ENCODE results near the gene CTNND2. TPM values are rescaled to one million over a fixed set of nuclear protein-coding genes. Genes with fewer than 3 reads are reported as not detected.

The CTNND2 gene
- total RNA-seq, 6 donors from 2014 or later, result 1.1 to 12.4 (median 3.2) TPM

DNA sequence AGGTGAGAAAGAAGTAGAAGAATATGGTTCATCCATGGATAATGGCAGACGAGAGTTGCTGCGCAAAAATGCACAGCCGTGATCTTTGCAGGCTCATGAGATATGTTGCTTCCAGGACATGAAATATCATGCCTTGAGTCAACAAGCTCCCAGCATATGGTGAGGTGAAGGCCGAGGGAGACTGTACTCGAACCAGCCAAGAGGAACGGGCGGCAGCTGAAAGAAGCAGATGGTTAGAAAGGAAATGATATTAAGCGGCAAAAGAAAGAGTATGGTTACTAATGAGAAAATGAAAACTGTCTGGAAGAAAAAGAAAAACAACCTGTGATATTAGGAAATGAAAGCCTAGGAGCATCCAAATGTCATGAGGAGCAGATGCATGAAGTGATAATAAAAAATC lies 798.5 kb downstream of the CTNND2 start:
- H3K9me3 ChIP-seq, result no peaks in the 10 kb centered on the region
- ATAC-seq (ENCODE audit: low FRiP score in 2 of 2) (no peak), DNase-seq (no peak)
- H3K27ac ChIP-seq, result no peak overlapping the region
- TF ChIP-seq, protein P1, sequence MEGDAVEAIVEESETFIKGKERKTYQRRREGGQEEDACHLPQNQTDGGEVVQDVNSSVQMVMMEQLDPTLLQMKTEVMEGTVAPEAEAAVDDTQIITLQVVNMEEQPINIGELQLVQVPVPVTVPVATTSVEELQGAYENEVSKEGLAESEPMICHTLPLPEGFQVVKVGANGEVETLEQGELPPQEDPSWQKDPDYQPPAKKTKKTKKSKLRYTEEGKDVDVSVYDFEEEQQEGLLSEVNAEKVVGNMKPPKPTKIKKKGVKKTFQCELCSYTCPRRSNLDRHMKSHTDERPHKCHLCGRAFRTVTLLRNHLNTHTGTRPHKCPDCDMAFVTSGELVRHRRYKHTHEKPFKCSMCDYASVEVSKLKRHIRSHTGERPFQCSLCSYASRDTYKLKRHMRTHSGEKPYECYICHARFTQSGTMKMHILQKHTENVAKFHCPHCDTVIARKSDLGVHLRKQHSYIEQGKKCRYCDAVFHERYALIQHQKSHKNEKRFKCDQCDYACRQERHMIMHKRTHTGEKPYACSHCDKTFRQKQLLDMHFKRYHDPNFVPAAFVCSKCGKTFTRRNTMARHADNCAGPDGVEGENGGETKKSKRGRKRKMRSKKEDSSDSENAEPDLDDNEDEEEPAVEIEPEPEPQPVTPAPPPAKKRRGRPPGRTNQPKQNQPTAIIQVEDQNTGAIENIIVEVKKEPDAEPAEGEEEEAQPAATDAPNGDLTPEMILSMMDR (IDR thresholded peaks at IDR 0.05), result no peak
- TF ChIP-seq POLR2A (IDR thresholded peaks at IDR 0.05) (no peak), POLR2AphosphoS5 (IDR thresholded peaks at IDR 0.05) (no peak), EP300 (IDR thresholded peaks at IDR 0.05) (no peak)
- H3K4me3 ChIP-seq, result no peak overlapping the region
- no peaks in the 10 kb centered on the region for H3K4me1 ChIP-seq
- H3K36me3 ChIP-seq, result no peaks in the 10 kb centered on the region
- WGBS, 2 donors, result 82 to 89% methylated on average over 8 of the region's 8 CpGs
- no peaks in the 10 kb centered on the region for H3K27me3 ChIP-seq

DNA sequence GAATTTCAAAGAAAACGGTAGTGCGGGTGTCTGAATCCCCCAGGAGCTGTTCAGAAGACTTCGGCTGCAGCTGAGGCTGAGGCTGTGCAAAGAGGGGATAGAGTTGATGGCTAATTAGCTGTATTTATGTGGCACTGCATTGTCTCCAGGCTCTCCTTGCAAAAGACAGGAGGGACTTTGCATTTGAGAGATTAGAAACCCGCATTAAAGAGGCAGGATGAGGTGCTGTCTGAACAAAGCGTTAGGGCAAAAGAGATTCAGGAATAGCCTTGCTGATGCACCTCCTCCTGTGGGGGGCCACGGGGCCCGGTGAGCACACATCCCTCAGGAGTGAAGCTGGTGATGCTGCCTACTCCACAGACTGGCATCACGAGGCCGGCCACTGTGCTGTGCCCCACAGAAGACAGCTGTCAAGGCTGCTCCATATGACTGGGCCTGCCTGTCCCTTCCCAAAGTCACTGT lies 799.6 kb downstream of the CTNND2 start:
- no peaks in the 10 kb centered on the region for H3K36me3 ChIP-seq
- no peak overlapping the region for H3K27ac ChIP-seq
- no peaks in the 10 kb centered on the region for H3K9me3 ChIP-seq
- H3K27me3 ChIP-seq, result no peaks in the 10 kb centered on the region
- H3K4me3 ChIP-seq, result no peak overlapping the region
- ATAC-seq (ENCODE audit: low FRiP score in 2 of 2), result peak in 1 of 2 donors; percentile 70
- H3K4me1 ChIP-seq, result no peaks in the 10 kb centered on the region
- 82 to 84% methylated on average over 6 to 9 of the region's 9 CpGs for WGBS, 2 donors
- TF ChIP-seq, protein P1 (IDR thresholded peaks at IDR 0.05), result no peak
- TF ChIP-seq POLR2A (IDR thresholded peaks at IDR 0.05) (no peak), POLR2AphosphoS5 (IDR thresholded peaks at IDR 0.05) (no peak), EP300 (IDR thresholded peaks at IDR 0.05) (no peak)
- peak in 1 of 2 donors; percentile 42 for DNase-seq

DNA sequence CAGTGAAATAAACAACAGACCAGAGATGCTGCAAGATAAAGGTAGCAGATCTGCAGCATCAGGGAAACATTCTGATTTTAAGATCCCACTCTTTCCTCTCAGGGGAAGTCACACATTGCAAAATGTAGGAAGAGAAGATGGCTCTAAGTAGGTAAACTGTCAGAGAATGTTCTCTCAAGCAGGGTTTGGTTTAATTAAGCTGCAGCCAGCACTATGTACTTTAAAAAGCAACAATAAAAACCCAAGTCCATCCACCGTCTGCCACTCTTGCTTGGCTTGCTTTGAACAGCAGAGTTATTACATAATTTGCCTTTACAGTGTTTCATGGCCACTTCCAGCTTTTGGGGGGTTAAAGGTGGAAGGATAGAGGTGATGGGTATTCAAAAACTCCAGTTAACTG lies 800.0 kb downstream of the CTNND2 start:
- no peaks in the 10 kb centered on the region for H3K27me3 ChIP-seq
- ATAC-seq (ENCODE audit: low FRiP score in 2 of 2) (no peak), DNase-seq (no peak)
- H3K36me3 ChIP-seq, result no peaks in the 10 kb centered on the region
- no peak overlapping the region for H3K4me3 ChIP-seq
- no peak overlapping the region for H3K27ac ChIP-seq
- 65 to 82% methylated on average over 1 of the region's 1 CpG for WGBS, 2 donors
- no peaks in the 10 kb centered on the region for H3K4me1 ChIP-seq
- TF ChIP-seq EP300 (IDR thresholded peaks at IDR 0.05), result no peak
- no peak for TF ChIP-seq POLR2AphosphoS5 (IDR thresholded peaks at IDR 0.05)
- no peak for TF ChIP-seq POLR2A (IDR thresholded peaks at IDR 0.05)
- TF ChIP-seq, protein P1 (IDR thresholded peaks at IDR 0.05), result no peak
- no peaks in the 10 kb centered on the region for H3K9me3 ChIP-seq

DNA sequence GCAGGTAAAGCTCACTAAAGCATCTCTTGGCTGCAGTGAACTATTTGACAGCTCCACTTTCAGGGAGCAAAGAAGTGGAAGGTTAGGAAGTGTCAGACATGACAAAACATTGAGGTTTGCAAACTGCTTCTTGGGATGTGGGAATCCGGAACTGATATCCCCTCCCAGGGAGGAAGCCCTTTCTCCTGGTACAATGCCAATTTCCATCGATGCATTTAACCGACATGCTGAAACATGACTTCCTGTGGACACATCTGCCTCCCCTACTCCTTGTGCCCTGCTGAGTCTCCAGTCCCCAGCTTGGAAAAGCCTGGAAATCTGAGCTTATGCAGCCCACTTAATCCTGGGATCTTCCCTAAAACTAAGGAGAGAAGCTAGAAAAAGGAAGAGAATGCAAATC lies 820.1 kb downstream of the CTNND2 start:
- H3K4me3 ChIP-seq, result no peak overlapping the region
- H3K27me3 ChIP-seq, result no peaks in the 10 kb centered on the region
- DNase-seq (no peak), ATAC-seq (ENCODE audit: low FRiP score in 2 of 2) (no peak)
- 53 to 56% methylated on average over 3 of the region's 3 CpGs for WGBS, 2 donors
- no peaks in the 10 kb centered on the region for H3K36me3 ChIP-seq
- no peaks in the 10 kb centered on the region for H3K4me1 ChIP-seq
- TF ChIP-seq POLR2A (IDR thresholded peaks at IDR 0.05), result no peak
- TF ChIP-seq, protein P1 (IDR thresholded peaks at IDR 0.05), result no peak
- TF ChIP-seq POLR2AphosphoS5 (IDR thresholded peaks at IDR 0.05), result no peak
- no peak for TF ChIP-seq EP300 (IDR thresholded peaks at IDR 0.05)
- H3K27ac ChIP-seq, result no peak overlapping the region
- peaks cover 0 to 3% (median 0%) of the 10 kb centered on the region in 4 donors for H3K9me3 ChIP-seq

DNA sequence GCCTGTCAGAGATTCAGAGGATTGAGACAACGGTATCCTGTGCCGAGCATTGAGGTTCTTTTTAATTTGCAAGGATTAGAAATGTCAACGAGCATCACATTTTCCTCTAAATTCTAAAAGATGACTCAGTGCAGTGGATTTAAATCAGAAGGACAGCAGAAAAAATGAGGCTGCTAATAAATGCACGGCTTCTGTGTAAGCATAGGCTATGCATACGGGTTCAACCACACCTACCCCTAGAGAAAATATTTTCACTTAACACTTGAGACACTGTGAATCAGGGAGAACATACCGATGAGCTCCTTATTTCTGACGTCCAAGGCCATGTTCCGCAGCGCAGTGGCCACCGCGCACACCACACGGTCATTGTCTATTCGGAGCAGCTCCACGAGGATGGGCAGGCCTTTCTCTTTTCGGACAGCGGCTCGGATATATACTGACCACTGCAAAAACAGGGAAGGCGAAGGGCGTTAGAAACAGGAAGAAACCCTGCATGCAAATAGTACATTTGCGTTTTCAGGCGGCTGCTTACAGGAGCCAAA lies 821.8 kb downstream of the CTNND2 start:
- DNase-seq, result peak in 1 of 2 donors; percentile 56
- Histone ChIP-seq H3K27me3 (no peaks in the 10 kb centered on the region), H3K4me1 (no peaks in the 10 kb centered on the region), H3K36me3 (no peaks in the 10 kb centered on the region), H3K27ac (no peak overlapping the region), H3K9me3 (no peaks in the 10 kb centered on the region), H3K4me3 (no peak overlapping the region)
- ATAC-seq (ENCODE audit: low FRiP score in 2 of 2), result no peak
- 87 to 89% methylated on average over 21 of the region's 21 CpGs for WGBS, 2 donors
- TF ChIP-seq EP300 (IDR thresholded peaks at IDR 0.05) (no peak), POLR2A (IDR thresholded peaks at IDR 0.05) (no peak), POLR2AphosphoS5 (IDR thresholded peaks at IDR 0.05) (no peak)
- TF ChIP-seq, protein P1 (IDR thresholded peaks at IDR 0.05), result no peak
